ENCODE measurements around the gene KAZN. TPM values are rescaled to one million over a fixed set of nuclear protein-coding genes. Genes with fewer than 3 reads are reported as not detected.
A peak's percentile ranks its signal among the peaks of the same experiment; 100 is the strongest.

KAZN gene
- polyA plus RNA-seq, 2 of the 4 experiments (the other 2 are of a cell fraction): 1.3 to 1.9 TPM

DNA sequence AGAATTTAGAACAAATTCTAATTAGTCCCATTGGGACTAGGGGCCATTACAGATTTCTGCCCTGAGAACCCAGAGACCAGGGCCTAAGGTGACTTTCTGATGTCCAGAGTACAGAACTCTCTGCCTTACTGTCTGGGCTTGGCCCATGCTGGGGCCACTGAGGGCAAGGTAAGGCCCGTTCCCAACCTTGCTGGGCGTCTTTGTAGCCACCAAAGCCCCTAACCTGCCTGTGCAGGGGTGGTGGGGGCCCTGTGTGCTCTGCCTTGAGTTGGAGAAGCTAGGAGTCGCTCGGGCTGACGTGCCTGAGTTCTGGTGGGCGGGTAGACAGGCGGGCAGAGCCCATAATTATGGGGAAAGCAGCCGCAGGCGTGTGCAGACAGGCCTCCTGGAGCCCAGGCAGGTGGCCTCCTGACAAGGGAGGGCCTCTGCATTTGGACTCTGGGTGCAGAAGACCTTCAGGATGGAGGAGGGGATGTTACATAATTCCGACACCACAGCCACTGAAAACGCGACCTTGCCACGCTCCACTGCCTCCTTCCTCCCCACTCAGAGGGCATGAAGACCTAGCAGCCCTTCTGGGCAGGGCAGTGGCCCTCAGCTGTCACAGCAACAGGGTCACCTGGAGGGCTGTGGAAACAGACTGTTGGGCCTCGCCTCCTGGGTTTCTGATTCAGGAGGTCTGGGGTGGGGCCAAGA lies 315.1 kb downstream of the KAZN start (continued):
- no peak for TF ChIP-seq FOSB (CRISPR knock-in tag; IDR thresholded peaks at IDR 0.05)
- no peak for TF ChIP-seq CHD2 (IDR thresholded peaks at IDR 0.05; ENCODE audit: low read length, partially characterized antibody)

- WGBS (ENCODE audit: missing lambda C conversion rate): 79% methylated on average over 10 of the region's 11 CpGs
- Histone ChIP-seq H3K4me1 (no peaks in the 10 kb centered on the region), H3K27ac (no peak overlapping the region), H3K9me3 (no peaks in the 10 kb centered on the region), H3K4me2 (no peak overlapping the region), H3K4me3 (no peak overlapping the region)
- no peak for TF ChIP-seq EHF (CRISPR knock-in tag; IDR thresholded peaks at IDR 0.05)
- TF ChIP-seq ZFP36 (IDR thresholded peaks at IDR 0.05; ENCODE audit: borderline replicate concordance, partially characterized antibody): peak; percentile 16
- ATAC-seq (no peak), DNase-seq (ENCODE audit: low read depth in 1 of 2, low spot score in 1 of 2) (no peak), FAIRE-seq (no peak)
- ChIA-PET POLR2A (no interaction called here), CTCF (interaction anchor here (0.6 to 1.3 kb wide), 8 partner anchors 7 to 311 kb away, joined by 3 to 4 read pairs (median 3); no protein-coding TSS in a partner anchor)
These were observed 316.0 kb downstream of the KAZN start for GRCh38 chr1:14914351-14914988.

- WGBS (ENCODE audit: missing lambda C conversion rate): 19% methylated on average over 9 of the region's 9 CpGs
- Histone ChIP-seq H3K9me3 (no peaks in the 10 kb centered on the region), H3K4me2 (no peak overlapping the region), H3K4me3 (no peak overlapping the region), H3K27ac (no peak overlapping the region), H3K4me1 (no peaks in the 10 kb centered on the region)
- DNase-seq (ENCODE audit: low read depth in 1 of 2, low spot score in 1 of 2) (peak; percentile 37 to 64), ATAC-seq (peak; percentile 78 to 91), FAIRE-seq (no peak)
- no peak for TF ChIP-seq BCL3 (IDR thresholded peaks at IDR 0.05)
- no peak for TF ChIP-seq ELK1 (IDR thresholded peaks at IDR 0.05; ENCODE audit: low read depth, low read length)
- TF ChIP-seq, protein P1, sequence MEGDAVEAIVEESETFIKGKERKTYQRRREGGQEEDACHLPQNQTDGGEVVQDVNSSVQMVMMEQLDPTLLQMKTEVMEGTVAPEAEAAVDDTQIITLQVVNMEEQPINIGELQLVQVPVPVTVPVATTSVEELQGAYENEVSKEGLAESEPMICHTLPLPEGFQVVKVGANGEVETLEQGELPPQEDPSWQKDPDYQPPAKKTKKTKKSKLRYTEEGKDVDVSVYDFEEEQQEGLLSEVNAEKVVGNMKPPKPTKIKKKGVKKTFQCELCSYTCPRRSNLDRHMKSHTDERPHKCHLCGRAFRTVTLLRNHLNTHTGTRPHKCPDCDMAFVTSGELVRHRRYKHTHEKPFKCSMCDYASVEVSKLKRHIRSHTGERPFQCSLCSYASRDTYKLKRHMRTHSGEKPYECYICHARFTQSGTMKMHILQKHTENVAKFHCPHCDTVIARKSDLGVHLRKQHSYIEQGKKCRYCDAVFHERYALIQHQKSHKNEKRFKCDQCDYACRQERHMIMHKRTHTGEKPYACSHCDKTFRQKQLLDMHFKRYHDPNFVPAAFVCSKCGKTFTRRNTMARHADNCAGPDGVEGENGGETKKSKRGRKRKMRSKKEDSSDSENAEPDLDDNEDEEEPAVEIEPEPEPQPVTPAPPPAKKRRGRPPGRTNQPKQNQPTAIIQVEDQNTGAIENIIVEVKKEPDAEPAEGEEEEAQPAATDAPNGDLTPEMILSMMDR (IDR thresholded peaks at IDR 0.05): peak; percentile 53
- peak; percentile 9; the same call in 1 of the 3 replicates for TF ChIP-seq SMC3 (IDR thresholded peaks at IDR 0.05)
- no peak for TF ChIP-seq RCOR1 (IDR thresholded peaks at IDR 0.05; ENCODE audit: low read depth, low read length)
- no peak for TF ChIP-seq FOSB (CRISPR knock-in tag; IDR thresholded peaks at IDR 0.05)
- 0 out of 2 replicates have a peak, but pooled peaks have one; percentile 35 for TF ChIP-seq KDM1A (IDR thresholded peaks at IDR 0.05; ENCODE audit: low read depth)
- TF ChIP-seq RAD21 (conservative IDR thresholded peaks at IDR 0.05 in 1 of 2, IDR thresholded peaks at IDR 0.05 in 1 of 2): peak in 1 of 2 experiments; percentile 34; a peak in 1 of 5 replicates
- ChIA-PET CTCF (interaction anchor here (0.6 to 1.3 kb wide), 6 partner anchors 8 to 313 kb away, joined by 3 to 4 read pairs (median 4); no protein-coding TSS in a partner anchor), POLR2A (no interaction called here)
These were observed 317.0 kb downstream of the KAZN start for GRCh38 chr1:14915356-14916054.

- no peak overlapping the region for H3K27ac ChIP-seq
- FAIRE-seq: no peak
- CTCF ChIA-PET: no interaction called here
- ATAC-seq: no peak
- H3K4me3 ChIP-seq: no peak overlapping the region
- POLR2A ChIA-PET: no interaction called here
- no peaks in the 10 kb centered on the region for H3K9me3 ChIP-seq
- H3K4me2 ChIP-seq: no peak overlapping the region
- WGBS (ENCODE audit: missing lambda C conversion rate): 51% methylated on average over 10 of the region's 10 CpGs
- H3K4me1 ChIP-seq: no peaks in the 10 kb centered on the region
- no peak for DNase-seq (ENCODE audit: low read depth in 1 of 2, low spot score in 1 of 2)
- TF ChIP-seq EHF (CRISPR knock-in tag; IDR thresholded peaks at IDR 0.05) (no peak), BHLHE40 (IDR thresholded peaks at IDR 0.05; ENCODE audit: low read depth, low read length) (no peak), CBX8 (IDR thresholded peaks at IDR 0.05) (no peak), ESRRA (IDR thresholded peaks at IDR 0.05; ENCODE audit: borderline replicate concordance, low read length) (no peak), CHD4 (IDR thresholded peaks at IDR 0.05; ENCODE audit: borderline replicate concordance) (no peak), RNF2 (IDR thresholded peaks at IDR 0.05; ENCODE audit: borderline replicate concordance, low read depth) (no peak), MAX (IDR thresholded peaks at IDR 0.05) (no peak), HOXA7 (CRISPR knock-in tag; IDR thresholded peaks at IDR 0.05) (no peak), NPAS2 (CRISPR knock-in tag; IDR thresholded peaks at IDR 0.05; ENCODE audit: borderline replicate concordance) (no peak), GATA3 (IDR thresholded peaks at IDR 0.05; ENCODE audit: borderline replicate concordance) (no peak), NFE2L2 (conservative IDR thresholded peaks at IDR 0.05; ENCODE audit: low read length) (no peak), TFCP2L1 (CRISPR knock-in tag; IDR thresholded peaks at IDR 0.05) (no peak), JUNB (IDR thresholded peaks at IDR 0.05) (no peak), HOXB13 (CRISPR knock-in tag; IDR thresholded peaks at IDR 0.05; ENCODE audit: low read depth) (no peak), ELK1 (IDR thresholded peaks at IDR 0.05; ENCODE audit: low read depth, low read length) (no peak)
These were observed 320.8 kb downstream of the KAZN start for GRCh38 chr1:14919289-14919688.

Measured in A549 (cell line).